SH-SY5Y (cell line): Measurements from ENCODE around the gene GRIK3.
A peak's percentile ranks its signal among the peaks of the same experiment; 100 is the strongest.

ENCODE experiments used
- GATA2 ChIP-seq: IDR thresholded peaks from 2 replicates; pipeline ENCODE4 v1.6.1; 2011; ENCODE audit warnings: mild to moderate bottlenecking, low read depth, low read length
- GATA3 ChIP-seq: IDR thresholded peaks from 2 replicates; pipeline ENCODE4 v1.6.1; 2011; ENCODE audit warnings: low read depth, mild to moderate bottlenecking, low read length, moderate library complexity

Gene GRIK3

GRCh38 chr1:37058424-37058988, 24.2 kb upstream of the GRIK3 start:
- TF ChIP-seq GATA3 (peak; percentile 75), GATA2 (peak; percentile 69; the same call in 1 of the 2 replicates)

DNA sequence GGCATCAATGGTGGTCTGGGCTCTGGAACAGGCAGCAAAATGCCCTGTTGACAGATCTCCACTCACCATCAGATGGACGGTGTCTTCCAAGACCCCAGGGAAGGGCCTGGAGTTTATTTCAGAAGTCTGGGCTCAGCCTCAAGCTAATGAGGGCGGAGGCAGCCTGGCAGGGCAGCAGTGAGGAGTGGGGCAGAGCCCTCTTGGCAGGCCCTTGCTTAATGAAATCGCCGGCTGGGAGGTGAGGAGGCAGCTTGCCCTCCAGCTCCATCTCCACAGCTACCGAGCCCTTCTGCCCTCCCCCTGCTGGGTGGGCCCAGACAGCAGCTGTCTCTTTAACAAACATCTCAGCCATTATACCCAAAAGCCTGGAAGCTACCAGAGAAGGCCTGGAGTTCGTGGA, 22.0 kb upstream of the GRIK3 start:
- TF ChIP-seq GATA3 = no peak
- TF ChIP-seq GATA2 = no peak; the same call in 1 of the 2 replicates

DNA sequence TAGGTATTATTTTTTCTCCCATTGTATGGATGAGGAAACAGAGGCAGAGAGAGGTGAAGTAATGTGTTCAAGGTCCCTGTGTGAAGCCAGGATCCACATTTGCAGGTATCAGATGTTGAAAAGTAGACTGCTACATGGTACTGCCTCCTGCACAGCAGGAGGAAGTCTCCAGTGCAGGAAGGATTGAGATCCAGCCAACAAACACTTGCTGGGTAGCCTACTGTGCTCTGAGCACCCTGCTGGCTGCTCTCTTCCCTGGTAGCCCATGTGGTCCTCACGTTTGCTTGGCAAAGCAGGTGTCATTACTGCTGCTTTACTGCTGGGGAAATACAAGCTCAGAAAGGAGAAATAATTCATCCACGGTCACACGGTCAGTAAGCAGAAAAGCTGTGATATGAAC, 21.3 kb upstream of the GRIK3 start:
- no peak for TF ChIP-seq GATA3
- no peak for TF ChIP-seq GATA2

- TF ChIP-seq GATA3 = no peak
- no peak for TF ChIP-seq GATA2
Observed at GRCh38 chr1:37053173-37053572, 18.9 kb upstream of the GRIK3 start.

GRCh38 chr1:37052120-37052519, 17.8 kb upstream of the GRIK3 start:
- no peak for TF ChIP-seq GATA2
- no peak for TF ChIP-seq GATA3

GRCh38 chr1:37051346-37051745, 17.0 kb upstream of the GRIK3 start:
- no peak for TF ChIP-seq GATA2
- TF ChIP-seq GATA3 = no peak

- TF ChIP-seq GATA2 (no peak), GATA3 (no peak)
Observed at GRCh38 chr1:37047542-37047941, 13.2 kb upstream of the GRIK3 start.

DNA sequence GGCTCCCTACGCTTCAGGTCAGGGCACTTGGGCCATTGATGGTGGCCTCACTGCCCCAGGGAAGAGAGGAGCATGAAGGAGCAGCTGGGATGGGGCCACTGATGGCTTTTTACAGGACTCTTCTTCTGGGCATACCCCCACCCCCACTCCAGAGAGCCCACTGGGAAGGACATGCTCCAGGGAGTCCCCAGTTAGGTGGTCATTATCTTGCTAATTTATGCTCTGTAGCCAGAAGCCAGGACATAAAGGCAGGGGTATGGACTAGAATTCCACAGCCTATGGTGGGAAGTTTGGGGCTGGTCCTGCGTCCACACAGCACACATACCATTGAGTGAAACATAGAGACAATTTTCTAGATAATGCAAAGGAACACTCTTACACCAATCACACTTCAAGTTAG, 8.8 kb upstream of the GRIK3 start:
- TF ChIP-seq GATA2 = no peak
- TF ChIP-seq GATA3 = no peak

DNA sequence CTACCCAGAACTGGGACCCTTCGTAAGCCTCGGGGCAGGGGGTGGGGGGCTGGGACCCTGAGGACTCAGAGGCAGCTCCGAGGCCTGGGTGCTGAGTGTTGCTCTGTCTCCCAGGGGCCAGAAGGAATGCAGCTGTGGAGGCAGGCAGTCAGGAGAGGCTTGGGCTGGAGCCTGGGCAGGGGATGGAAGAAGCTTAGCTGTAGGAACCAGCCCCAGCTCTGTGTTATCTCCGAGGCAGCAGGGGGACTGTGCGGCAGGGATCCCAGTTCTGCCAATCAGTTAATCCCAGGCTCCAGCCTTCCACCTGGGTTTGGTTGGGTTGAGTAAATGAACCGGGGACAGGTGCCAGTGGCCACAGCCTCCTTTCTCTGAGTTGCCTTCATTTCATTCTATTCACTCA, 8.2 kb upstream of the GRIK3 start:
- TF ChIP-seq GATA3 (no peak), GATA2 (no peak)

- no peak for TF ChIP-seq GATA3
- no peak for TF ChIP-seq GATA2
Observed at GRCh38 chr1:37041483-37041882, 7.2 kb upstream of the GRIK3 start.

DNA sequence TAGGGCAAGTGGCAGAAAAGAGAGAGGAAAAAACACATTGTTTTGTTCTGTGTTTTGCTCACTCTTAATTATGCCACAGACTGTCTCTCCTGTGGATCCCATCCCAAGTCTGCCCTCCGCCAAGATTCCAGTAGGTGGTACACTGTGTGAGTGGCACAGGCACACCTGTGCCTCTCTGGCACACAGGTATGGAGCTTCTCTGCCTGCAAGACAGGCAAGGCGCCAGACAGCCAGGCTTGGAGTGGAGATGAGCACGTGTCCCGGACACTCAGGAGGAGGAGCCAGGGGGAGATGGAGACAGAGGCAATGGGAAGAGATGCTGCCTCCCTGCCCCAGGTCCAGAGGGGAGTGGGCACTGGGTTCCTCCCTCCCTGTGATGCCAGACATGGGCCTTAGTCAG, 6.5 kb upstream of the GRIK3 start:
- TF ChIP-seq GATA2 (no peak), GATA3 (no peak)

DNA sequence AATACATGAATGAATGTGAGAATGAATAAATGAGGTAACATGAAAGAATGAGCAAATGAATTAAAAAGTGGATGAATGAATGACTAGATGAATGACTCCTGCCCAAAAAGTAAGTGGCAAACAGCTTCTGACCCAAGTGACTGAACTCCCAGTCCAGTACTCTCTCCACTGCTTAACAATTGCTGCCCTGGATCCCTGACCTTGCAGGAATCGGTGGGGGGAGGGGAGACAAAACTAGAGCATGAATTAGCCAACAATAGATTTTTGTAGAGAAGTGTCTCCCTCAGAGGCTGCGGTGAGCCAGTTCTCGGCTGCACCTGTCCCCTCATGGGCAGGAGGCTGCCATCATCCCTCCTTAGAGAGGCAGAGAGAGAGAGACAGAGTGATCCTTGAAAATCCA, 5.9 kb upstream of the GRIK3 start:
- TF ChIP-seq GATA3 = no peak
- no peak for TF ChIP-seq GATA2

DNA sequence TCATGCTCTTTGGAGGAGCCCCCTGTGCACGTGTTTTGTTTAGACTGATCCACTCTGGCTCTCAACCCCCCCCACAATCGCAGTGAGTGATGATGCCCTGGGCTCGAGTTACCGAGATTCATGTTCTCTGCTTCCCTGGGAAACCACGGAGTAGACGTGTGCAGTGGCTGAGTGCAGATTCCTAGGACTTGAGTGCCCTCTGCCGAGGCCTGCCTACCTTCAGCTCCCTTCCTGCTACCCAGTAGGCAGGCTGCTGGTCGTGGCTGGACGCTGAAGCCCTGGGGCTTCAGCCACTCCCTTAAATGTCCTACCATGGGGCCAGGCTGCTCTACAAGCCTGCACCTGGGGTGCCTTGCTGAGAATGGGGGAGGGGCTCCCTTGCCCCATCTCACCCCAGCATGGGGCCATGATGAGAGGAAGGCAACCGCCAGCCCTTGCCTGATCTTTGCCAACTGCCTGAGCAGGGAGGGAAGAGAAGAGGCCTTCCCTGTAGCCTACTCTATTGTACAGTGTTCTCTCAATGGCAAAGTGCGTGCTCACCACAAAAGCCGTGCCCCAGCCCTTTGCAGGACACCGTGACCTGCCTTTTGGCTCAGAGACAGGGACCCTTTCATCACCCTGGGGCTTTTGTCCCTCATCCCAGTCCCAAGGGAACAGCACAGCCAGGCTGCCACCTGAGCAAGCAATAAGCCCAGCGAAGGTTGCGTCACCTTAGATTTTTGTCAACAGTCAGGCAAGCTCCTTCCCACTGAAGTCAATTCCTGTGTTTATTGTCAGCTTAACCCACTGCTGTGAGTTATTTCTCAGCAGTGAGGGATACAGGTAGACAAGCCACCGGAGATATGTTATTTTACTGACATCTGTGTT, 4.1 kb upstream of the GRIK3 start:
- TF ChIP-seq GATA3 = no peak
- no peak for TF ChIP-seq GATA2

DNA sequence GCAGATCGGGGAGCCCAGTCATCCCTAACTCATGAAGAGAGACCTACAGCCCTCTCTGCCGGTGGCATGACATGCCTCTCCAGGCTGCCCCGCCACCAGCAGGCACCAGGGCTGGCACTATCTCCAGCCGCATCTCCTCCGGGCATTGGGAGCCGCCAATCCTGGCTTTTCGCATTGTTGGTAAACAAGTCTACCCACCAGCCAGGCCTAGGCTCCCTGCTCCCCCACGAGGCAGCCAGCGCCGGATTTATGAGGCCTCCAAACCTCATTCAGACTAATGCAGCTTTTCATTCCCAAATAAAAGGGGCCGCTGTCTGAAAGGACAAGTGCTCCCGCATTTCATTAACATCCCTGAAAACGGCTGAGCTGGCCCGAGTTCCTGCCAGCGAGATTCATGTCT, 3.4 kb upstream of the GRIK3 start:
- TF ChIP-seq GATA3 = no peak
- TF ChIP-seq GATA2 = no peak

- TF ChIP-seq GATA2 (no peak), GATA3 (no peak)
Observed at GRCh38 chr1:37036667-37037053, 2.3 kb upstream of the GRIK3 start.
